HFF-Myc (cell line): ENCODE results near the gene RFX2.

ENCODE experiments used
- DNase-seq: peaks from one replicate; pipeline ENCODE4 v3.0.0-alpha.2; 2011; ENCODE audit warnings: low read depth; ENCODE audit errors: extremely low read depth
- H3K4me3 ChIP-seq: replicated peaks from 2 replicates; pipeline ENCODE4 v1.5.1; 2011; ENCODE audit warnings: low read depth, mild to moderate bottlenecking, control low read depth, low read length
- CTCF ChIP-seq: IDR thresholded peaks from 2 replicates; pipeline ENCODE4 v1.5.1; 2012; ENCODE audit warnings: mild to moderate bottlenecking, low read depth, low read length, control low read depth; ENCODE audit errors: missing control alignments

The RFX2 gene

GRCh38 chr19:6090634-6091033, 19.7 kb downstream of the RFX2 start:
- DNase-seq, result no peak
- no peak for TF ChIP-seq CTCF
- H3K4me3 ChIP-seq, result no peak overlapping the region

GRCh38 chr19:6088602-6089049, 21.7 kb downstream of the RFX2 start:
- TF ChIP-seq CTCF, result no peak
- no peak for DNase-seq

GRCh38 chr19:6087074-6087571, 23.2 kb downstream of the RFX2 start:
- TF ChIP-seq CTCF, result no peak
- no peak for DNase-seq
- H3K4me3 ChIP-seq, result no peak overlapping the region

More at GRCh38 chr19:6088602-6089049, 21.7 kb downstream of the RFX2 start:
- H3K4me3 ChIP-seq, result no peak overlapping the region

- no peak for DNase-seq
- TF ChIP-seq CTCF, result no peak
- H3K4me3 ChIP-seq, result no peak overlapping the region
Observed at GRCh38 chr19:6086068-6086788, 24.1 kb downstream of the RFX2 start.

GRCh38 chr19:6084821-6085220, 25.5 kb downstream of the RFX2 start:
- no peak overlapping the region for H3K4me3 ChIP-seq
- no peak for DNase-seq
- TF ChIP-seq CTCF, result no peak

GRCh38 chr19:6079107-6079506, 31.2 kb downstream of the RFX2 start:
- DNase-seq, result no peak
- no peak overlapping the region for H3K4me3 ChIP-seq
- TF ChIP-seq CTCF, result no peak

- no peak for TF ChIP-seq CTCF
Observed at GRCh38 chr19:6078068-6078467, 32.2 kb downstream of the RFX2 start.

More at GRCh38 chr19:6078068-6078467, 32.2 kb downstream of the RFX2 start:
- no peak overlapping the region for H3K4me3 ChIP-seq
- no peak for DNase-seq
